Activated effector memory CD4-positive, alpha-beta T cell treated with Interleukin-2 at 50 U/mL for 16 hours (primary cell): ENCODE results near the gene LTB4R.
"Not testable (repeated sequence)": the region's sequence is repeated elsewhere in the genome, so short reads cannot be mapped to it uniquely, and the experiment has no call there.

Experiments
- DNase-seq: peaks from one replicate; pipeline ENCODE4 v3.0.0-alpha.2; 2020

The LTB4R gene

DNA sequence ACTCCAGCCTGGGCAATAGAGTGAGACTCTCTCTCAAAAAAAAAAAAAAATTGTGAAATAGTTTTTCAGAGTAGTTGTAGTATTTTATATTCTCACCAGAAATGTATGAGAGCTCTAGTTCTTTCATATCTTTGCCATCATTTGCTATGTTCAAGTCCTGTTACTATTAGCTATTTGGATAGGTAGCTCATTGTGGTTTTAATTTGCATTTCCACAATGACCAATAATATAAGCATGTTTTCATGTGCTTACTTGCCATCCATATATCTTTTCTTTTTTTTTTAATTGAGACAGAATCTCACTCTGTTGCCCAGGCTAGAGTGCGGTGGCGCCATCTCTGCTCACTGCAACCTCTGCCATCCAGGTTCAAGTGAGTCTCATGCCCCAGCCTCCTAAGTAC, 36.9 kb downstream of the LTB4R start:
- no peak for DNase-seq

DNA sequence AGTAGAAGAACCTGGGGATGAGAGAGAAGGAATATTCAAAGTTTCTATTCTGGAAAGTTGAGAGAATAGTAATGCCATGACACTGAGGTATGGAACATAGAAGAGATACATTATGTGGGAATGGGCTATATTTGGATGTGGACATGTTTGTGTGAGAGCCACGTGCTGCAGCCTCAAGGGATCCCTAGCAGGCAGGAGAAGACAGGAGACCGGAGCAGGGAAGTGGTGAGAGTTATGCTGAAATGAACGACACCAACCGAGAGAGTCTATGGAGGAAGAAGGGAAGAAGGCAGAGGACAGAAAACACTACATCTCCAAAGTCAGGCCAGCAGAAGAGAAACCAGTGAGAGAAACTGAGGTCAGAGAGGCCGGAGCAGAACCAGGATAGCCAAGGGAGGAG, 38.4 kb downstream of the LTB4R start:
- DNase-seq = no peak

DNA sequence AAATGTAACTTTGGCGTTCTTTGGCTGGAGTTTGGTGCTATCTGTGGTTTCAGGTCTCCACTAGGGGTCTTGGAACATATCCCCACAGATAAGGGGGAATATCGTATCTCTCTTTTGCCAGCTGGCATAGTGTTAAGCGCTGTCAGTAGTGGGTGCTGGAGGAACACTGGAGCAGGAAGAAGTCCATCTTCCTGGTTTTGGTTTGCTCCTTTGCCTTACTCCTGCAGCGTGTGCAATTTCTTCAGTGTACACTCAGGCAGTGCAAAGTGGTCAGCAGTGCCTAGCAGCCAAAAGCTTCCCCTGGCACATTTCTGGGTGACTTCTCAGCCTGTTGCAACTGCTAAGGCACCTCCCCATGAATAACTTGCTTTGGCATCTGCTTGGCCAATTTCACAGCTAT, 40.2 kb downstream of the LTB4R start:
- DNase-seq = no peak

DNA sequence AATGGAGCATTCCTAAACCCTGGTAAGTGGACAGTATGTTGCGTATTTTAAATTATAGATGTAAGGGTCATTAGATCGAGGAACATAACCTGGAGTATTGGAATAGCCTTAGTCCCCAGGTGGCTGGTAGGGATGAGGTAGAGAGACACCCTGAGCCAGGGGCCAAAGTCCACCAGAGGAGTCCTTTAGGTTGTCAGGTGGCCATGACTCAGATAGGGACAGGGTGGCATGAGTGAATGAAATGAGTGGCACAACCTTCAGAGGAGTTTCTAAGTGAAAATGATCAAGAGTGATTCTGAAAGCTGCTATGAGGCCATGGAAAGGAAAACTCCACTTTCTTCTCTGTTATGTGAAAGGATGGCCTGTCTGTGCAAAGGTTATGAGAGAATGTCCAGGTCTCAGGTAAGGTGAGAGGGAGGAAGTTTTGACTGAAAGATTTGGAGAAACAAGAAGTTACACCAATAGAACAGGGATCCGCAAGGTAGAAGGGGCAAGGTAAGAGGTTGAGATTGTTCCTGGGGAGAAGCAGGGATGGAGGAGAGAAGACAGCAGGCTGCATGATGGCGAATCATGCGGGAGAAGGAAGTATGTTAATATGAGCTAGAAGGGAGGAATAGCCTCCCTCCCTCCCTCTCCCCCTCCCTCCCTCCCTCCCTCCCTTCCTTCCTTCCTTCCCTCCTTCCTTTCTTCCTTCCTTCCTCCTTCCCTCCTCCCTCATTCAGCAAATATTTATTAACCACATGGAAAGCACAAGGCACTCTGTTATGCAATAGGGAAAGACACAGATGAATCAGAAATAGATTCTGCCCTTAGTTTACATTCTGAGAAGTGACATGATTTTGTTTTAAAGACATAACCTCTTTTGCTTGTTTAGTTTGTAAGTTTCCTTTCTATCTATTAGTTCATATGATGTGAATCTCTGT, 42.5 kb downstream of the LTB4R start:
- DNase-seq = no peak

GRCh38 chr14:24354482-24354825, 43.2 kb downstream of the LTB4R start:
- DNase-seq = not testable (repeated sequence)

GRCh38 chr14:24355009-24355408, 43.7 kb downstream of the LTB4R start:
- DNase-seq = no peak

- no peak for DNase-seq
These were observed 44.9 kb downstream of the LTB4R start for GRCh38 chr14:24356208-24356607.

DNA sequence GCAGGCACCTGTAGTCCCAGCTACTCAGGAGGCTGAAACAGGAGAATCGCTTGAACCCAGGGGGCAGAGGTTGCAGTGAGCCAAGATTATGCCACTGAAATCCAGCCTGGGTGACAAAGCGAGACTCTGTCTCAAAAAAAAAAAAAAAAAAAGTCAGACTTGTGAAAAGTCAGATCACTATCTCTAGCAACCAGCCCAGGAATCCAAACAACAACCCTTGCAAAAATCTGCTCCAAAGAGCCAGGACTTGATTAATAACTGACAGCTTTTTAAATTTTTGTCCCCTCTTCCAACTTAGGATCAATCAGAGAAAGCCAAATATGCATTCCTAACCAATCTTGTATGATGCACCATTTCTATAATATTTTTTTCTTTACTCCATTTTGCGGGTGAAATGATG, 49.0 kb downstream of the LTB4R start:
- no peak for DNase-seq

- no peak for DNase-seq
These were observed 50.0 kb downstream of the LTB4R start for GRCh38 chr14:24361326-24361725.

- DNase-seq = no peak
These were observed 51.1 kb downstream of the LTB4R start for GRCh38 chr14:24362241-24362960.

GRCh38 chr14:24363401-24363800, 52.1 kb downstream of the LTB4R start:
- DNase-seq = no peak

DNA sequence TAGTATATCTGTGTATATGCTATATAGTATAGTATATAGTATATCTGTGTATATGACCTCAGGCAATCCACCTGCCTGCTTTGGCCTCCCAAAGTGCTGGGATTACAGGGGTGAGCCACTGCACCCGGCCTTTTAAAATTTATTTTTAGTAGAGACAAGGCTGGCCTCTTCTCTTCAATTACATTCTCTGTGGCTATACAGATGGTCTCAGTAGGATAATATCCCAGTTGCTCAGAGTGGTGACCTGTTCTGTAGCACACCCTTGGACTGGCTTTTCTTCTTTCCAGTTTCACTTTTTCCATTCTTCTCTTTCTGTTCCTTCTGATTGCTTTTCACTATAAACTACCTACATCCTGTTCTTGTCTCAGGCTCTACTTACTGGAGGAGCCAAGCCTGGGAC, 53.5 kb downstream of the LTB4R start:
- no peak for DNase-seq

DNA sequence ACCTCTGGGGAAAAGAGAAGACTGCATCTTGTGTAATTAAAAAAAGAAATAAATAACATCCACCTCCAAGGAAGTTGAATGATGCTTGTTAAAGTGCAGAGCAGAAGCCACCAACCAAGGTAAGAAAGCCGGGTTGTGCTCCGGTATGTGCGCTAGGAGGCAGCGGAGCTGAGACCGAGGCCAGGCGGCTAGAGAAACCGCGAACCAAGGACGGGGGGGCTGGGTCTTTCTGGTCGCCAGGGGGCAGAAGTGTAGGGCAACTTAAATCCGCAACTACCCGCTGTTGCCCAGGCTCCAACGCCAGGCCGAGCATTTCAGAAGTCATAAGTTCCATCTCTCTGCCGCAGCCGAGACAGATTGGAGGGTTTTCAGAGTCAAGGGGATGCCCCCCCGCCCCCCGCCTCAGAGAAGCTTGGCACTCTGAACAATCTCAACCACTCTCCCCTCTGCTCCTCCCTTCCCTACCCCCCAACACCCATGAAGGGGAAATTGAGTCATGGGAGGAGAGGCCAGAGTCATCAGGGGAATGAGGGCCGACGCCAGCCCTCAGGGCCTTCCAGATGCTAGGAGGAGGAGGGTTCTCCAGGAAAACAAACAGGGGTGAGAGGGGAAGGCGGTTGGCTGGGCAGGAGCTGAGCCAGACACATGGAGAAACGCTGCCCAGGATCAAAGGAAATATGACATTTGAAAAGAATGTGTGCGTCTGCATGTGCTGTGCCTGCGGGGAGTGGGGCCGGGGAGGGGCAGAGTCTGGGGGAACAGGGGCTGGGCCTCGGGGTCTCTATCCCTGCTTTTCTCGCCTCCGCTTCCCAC, 54.5 kb downstream of the LTB4R start:
- DNase-seq = peak; percentile 36

DNA sequence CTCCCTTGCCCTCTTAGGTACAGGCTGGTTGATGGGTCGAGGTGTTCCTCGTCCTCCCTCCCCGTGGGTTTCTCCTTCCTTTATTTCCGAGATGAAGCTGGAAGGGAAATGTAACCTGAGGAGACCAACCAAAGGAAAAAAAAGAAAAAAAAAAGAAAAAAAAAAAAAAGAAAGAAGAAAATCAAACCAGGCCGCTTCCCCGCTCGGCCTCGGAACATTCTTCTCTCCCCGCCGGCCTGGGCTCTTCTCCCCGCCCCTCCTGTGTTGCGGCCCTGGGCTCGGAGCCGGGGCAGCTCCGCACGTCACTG, 55.1 kb downstream of the LTB4R start:
- DNase-seq = no peak

DNA sequence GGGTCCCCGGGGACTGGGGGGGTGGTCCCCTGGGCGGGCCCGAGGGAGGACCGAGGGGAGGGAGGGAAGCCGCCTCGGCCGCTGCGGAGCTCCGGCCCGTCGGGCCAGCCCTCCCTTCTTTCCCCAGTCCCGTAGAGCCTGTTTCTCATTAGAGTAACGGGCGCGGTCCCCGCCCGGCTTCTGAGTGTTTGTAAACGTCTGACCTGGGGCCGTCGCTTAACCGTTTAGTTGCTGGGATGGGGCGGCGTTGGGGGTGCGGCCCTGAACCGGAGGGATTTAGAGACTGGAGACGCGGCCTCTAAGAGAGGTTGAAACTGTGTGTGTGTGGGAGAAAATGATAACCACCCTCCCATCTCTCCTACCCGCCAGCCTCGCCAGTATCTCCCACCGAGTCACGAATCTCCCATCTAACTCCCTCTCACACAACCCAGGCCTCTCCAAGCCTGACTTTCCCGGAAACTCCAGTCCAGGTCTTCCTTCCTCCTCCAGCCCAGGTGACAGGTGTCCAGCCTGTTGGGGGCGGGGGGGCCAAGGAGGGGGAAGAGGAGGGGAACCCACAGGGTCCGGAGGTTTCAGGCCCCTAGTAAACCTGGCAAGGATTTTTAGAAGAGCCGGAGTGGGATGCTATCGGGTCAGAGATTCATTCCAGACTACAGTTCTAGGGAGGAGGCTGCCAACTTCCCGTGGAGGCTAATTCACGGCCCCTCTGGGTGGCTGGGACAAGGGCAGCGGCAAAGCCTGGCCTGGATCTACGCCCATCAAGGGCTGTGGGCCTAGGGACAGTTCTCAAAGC, 55.6 kb downstream of the LTB4R start:
- no peak for DNase-seq
